MCF 10A (cell line): Measurements from ENCODE around the gene C9orf50. TPM values are rescaled to one million over a fixed set of nuclear protein-coding genes. Genes with fewer than 3 reads are reported as not detected.
A peak's percentile ranks its signal among the peaks of the same experiment; 100 is the strongest.

Experiments used
- BruUV-seq: library from RNA; stranded (reverse); fragments of 400-500 nt; replicated peaks from 2 replicates; lab custom pipeline; 2021; lab: Mats Ljungman, UMichigan
- CTCF ChIA-PET: fragments of 300-600 bp; sonication (Branson Sonifier 250); formaldehyde crosslinking; extraction: SDS; loops from one replicate; lab custom pipeline; 2021; ENCODE audit warnings: antibody characterized with exemption, inconsistent platforms; lab: Yijun Ruan, JAX
- POLR2A ChIA-PET: fragments of 300-600, 350-650 bp; sonication (Branson Sonifier 250); formaldehyde crosslinking; extraction: SDS; loops from one replicate; lab custom pipeline; 2020; ENCODE audit warnings: antibody characterized with exemption, inconsistent platforms; lab: Yijun Ruan, JAX
- DNase-seq: peaks from one replicate; pipeline ENCODE4 v3.0.0-alpha.2; 2018; ENCODE audit not compliant: unreplicated experiment
- H3K27ac Mint-ChIP-seq: one replicate; pipeline ENCODE4 v1.8.0; 2022; ENCODE audit warnings: mild to moderate bottlenecking, low read depth, mixed read lengths; ENCODE audit not compliant: unreplicated experiment
- H3K27me3 Mint-ChIP-seq: one replicate; pipeline ENCODE4 v1.8.0; 2022; ENCODE audit warnings: mixed read lengths; ENCODE audit not compliant: insufficient read depth, unreplicated experiment
- H3K36me3 Mint-ChIP-seq: one replicate; pipeline ENCODE4 v1.8.0; 2022; ENCODE audit warnings: mild to moderate bottlenecking, moderate library complexity, mixed read lengths; ENCODE audit not compliant: insufficient read depth, unreplicated experiment
- H3K4me1 Mint-ChIP-seq: one replicate; pipeline ENCODE4 v1.8.0; 2022; ENCODE audit warnings: mixed read lengths; ENCODE audit not compliant: insufficient read depth, unreplicated experiment
- H3K4me3 Mint-ChIP-seq: one replicate; pipeline ENCODE4 v1.8.0; 2022; ENCODE audit warnings: mild to moderate bottlenecking, moderate library complexity, mixed read lengths; ENCODE audit not compliant: unreplicated experiment
- H3K9me3 Mint-ChIP-seq: one replicate; pipeline ENCODE4 v1.8.0; 2022; ENCODE audit warnings: mixed read lengths; ENCODE audit not compliant: unreplicated experiment
- intact Hi-C: fragments of 100-400 bp; cut with micrococcal nuclease; formaldehyde crosslinking; loops from 2 replicates; pipeline ENCODE4 v1.14.1; 2022
- total RNA-seq: library from RNA; stranded (reverse); gene quantifications from 2 replicates; pipeline ENCODE4 v1.2.3, GENCODE V29; 2022
- TF ChIP-seq, protein P1 (sequence below): fragments of 200-600 bp; IDR thresholded peaks from one replicate; pipeline ENCODE4 v1.8.0; 2022; ENCODE audit warnings: antibody characterized with exemption, mild to moderate bottlenecking; ENCODE audit not compliant: unreplicated experiment

Gene C9orf50
- total RNA-seq, 1 experiment from 2014 or later, result not detected

DNA sequence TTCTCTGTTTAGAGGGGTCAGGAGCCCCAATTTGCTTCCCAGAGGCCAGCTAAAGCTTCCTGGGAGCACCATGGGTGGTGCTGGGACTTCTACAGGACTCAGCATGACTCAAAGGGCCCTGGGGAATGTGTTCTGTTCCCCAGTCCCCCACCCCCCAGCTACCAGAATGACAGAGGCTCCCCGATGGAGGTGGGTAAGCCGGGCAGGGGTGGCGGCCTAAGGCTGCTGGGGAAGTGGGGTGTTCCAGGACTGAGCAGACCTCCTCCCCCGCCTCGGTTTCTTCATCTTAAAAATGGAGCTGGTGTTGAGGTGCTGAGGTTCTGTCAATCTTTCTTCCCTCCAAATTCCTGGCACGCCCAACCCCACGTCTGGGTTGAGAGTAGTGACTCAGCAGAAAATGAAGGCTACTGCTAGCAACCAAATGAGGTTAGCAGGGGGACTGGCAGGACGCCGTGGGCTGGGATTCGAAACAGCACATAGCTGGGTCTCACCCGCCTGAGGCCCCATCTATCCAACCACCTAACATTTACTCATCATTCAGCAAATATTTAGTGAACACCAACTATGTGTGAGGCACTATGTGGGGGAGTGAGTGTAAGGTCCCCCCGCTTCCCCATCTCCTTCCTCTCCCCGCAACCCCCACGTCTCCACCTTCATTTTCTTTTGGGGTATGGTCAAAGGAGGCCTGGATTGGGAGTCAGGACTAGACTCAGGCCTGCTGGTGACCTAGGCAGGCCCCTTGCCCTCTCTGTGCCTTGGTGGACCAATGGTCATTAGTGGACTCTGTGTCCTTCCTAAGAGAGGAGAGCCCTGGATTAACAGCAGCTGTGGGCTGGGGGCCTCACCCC, 50.2 kb downstream of the C9orf50 start:
- H3K4me1 Mint-ChIP-seq, result peaks cover 25% of the 10 kb centered on the region
- intact Hi-C loops, result loop anchor here (5.0 kb wide), 1 partner anchor 68 kb away; no protein-coding TSS in a partner anchor
- no peaks in the 10 kb centered on the region for H3K9me3 Mint-ChIP-seq
- TF ChIP-seq, protein P1, sequence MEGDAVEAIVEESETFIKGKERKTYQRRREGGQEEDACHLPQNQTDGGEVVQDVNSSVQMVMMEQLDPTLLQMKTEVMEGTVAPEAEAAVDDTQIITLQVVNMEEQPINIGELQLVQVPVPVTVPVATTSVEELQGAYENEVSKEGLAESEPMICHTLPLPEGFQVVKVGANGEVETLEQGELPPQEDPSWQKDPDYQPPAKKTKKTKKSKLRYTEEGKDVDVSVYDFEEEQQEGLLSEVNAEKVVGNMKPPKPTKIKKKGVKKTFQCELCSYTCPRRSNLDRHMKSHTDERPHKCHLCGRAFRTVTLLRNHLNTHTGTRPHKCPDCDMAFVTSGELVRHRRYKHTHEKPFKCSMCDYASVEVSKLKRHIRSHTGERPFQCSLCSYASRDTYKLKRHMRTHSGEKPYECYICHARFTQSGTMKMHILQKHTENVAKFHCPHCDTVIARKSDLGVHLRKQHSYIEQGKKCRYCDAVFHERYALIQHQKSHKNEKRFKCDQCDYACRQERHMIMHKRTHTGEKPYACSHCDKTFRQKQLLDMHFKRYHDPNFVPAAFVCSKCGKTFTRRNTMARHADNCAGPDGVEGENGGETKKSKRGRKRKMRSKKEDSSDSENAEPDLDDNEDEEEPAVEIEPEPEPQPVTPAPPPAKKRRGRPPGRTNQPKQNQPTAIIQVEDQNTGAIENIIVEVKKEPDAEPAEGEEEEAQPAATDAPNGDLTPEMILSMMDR, result no peak
- ChIA-PET POLR2A (interaction anchor here (0.8 to 1.2 kb wide), 3 partner anchors 11 to 238 kb away, joined by 3 read pairs; no protein-coding TSS in a partner anchor), CTCF (interaction anchor here (0.5 to 1.1 kb wide), 3 partner anchors 11 to 742 kb away, joined by 3 to 4 read pairs (median 3); no protein-coding TSS in a partner anchor)
- H3K4me3 Mint-ChIP-seq, result peak overlapping the region; percentile 59
- DNase-seq, result peak; percentile 95
- H3K27me3 Mint-ChIP-seq, result peaks cover under 1% of the 10 kb centered on the region
- no TSS peak for BruUV-seq
- peak overlapping the region; percentile 96 for H3K27ac Mint-ChIP-seq
- H3K36me3 Mint-ChIP-seq, result no peaks in the 10 kb centered on the region

DNA sequence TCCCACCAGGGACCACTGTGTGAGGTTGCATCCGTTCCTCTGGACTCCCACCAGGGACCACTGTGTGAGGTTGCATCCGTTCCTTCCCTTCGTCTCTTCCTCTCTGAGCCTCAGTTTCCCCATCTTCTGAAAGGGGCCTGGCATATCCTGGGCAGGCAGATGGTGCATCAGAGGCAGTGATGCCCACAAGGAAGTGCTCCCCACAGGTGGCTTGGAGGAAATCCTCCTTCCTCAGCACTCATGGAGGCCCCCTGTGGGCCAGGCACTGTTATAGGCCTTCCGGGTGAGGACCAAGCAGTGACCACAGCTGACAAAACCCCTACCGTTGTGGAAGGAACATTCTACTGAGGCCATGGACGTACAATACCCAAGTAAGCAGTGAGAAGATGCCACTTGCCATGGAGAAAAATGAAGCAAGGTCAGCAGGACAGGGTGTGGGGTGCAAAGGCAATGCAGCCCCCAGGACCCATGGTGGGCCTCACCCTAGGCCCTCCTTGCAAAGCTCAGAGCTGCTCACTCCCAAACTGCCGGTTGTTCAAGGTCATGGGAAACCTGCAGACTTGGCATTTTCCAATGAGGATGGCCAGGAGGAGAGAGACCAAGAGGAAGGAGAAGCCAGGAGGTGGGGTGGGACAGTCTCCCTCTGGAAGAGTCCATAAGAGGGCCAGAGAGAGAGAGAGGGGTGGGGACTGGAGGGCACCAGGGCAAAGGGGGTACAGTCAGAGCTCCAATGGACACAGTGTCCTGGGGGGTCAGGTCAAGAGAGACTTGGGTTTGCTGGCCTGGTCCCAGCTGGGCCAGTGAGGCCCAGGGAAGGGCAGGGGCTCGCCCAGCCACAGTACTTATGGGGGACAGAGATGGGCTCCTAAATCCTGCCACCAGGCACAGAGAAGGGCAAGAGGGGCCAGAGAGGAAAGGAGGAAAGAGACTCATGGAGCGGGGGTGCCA, 51.1 kb downstream of the C9orf50 start:
- CTCF ChIA-PET, result interaction anchor here (0.5 to 1.1 kb wide), 4 partner anchors 10 to 743 kb away, joined by 3 to 6 read pairs (median 4); no protein-coding TSS in a partner anchor
- Mint-ChIP-seq H3K4me3 (peak overlapping the region; percentile 59), H3K27ac (peak overlapping the region; percentile 96), H3K27me3 (no peaks in the 10 kb centered on the region), H3K36me3 (no peaks in the 10 kb centered on the region), H3K9me3 (no peaks in the 10 kb centered on the region), H3K4me1 (peaks cover 25% of the 10 kb centered on the region)
- intact Hi-C loops, result loop anchor here (5.0 kb wide), 1 partner anchor 67 kb away; no protein-coding TSS in a partner anchor
- TF ChIP-seq, protein P1, result no peak
- POLR2A ChIA-PET, result interaction anchor here (0.8 to 1.1 kb wide), 2 partner anchors 14 to 238 kb away, joined by 3 read pairs; no protein-coding TSS in a partner anchor
- BruUV-seq, result no TSS peak
- DNase-seq, result peak; percentile 44

DNA sequence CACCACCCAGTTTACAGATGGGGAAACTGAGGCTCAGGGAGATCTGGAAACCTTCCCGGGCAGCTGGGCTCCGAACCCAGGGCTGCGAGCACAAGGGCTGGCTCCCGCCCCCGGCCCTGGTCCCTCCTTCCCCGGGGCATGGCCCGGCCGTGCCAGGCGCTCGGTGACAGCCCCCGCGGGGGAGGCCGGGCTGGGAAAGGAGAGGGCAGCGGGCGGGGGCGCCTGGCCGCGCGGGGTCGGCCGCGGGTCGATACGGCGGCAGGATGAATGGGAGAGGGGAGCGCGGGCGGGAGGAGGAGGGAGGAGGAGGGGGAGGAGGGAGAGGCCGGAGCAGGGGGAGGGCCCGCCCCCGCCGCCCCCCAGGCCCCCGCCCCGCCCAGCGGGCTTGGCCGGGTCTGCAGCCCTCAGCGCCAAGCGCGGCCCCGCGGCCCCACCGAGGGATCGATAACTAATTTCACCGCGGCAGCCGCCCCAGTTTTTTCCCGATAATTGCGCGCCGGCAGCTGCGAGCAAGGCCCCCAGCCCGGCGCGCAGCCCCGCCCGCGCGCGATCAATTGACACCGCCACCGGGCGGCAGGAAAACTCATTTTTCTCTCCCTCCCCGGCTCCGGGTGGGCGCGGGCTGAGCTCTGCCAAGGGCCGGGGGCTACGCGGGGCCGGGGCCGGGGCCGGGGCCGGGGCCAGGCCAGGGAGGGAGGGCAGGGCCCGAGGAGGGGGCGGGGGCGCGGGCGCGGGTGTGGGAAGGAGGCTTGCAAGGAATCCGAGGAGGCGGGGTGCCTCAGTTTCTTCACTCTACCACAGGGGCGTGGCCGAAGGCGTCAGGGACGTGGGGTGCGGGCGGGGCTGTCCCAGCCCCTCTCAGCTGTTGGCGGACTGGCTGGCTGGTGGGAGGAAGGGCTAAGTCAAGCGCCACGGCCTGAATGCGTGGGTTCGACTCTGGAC, 52.1 kb downstream of the C9orf50 start:
- ChIA-PET POLR2A (no interaction called here), CTCF (interaction anchor here (0.6 kb wide), 1 partner anchor 89 kb away, joined by 6 read pairs; no protein-coding TSS in a partner anchor)
- Mint-ChIP-seq H3K36me3 (no peaks in the 10 kb centered on the region), H3K27me3 (no peaks in the 10 kb centered on the region), H3K4me3 (peak overlapping the region; percentile 59), H3K9me3 (no peaks in the 10 kb centered on the region), H3K27ac (no peak overlapping the region), H3K4me1 (peaks cover 25% of the 10 kb centered on the region)
- intact Hi-C loops, result no loop called here
- no peak for DNase-seq
- BruUV-seq, result no TSS peak
- TF ChIP-seq, protein P1, result no peak
